IPS DF 4.7 (cell line): ENCODE measurements around the gene PM20D2.

Experiments
- DNase-seq: peaks from one replicate; pipeline ENCODE4 v3.0.0-alpha.2; 2013; ENCODE audit warnings: low spot score; ENCODE audit errors: extremely low read depth

The PM20D2 gene

DNA sequence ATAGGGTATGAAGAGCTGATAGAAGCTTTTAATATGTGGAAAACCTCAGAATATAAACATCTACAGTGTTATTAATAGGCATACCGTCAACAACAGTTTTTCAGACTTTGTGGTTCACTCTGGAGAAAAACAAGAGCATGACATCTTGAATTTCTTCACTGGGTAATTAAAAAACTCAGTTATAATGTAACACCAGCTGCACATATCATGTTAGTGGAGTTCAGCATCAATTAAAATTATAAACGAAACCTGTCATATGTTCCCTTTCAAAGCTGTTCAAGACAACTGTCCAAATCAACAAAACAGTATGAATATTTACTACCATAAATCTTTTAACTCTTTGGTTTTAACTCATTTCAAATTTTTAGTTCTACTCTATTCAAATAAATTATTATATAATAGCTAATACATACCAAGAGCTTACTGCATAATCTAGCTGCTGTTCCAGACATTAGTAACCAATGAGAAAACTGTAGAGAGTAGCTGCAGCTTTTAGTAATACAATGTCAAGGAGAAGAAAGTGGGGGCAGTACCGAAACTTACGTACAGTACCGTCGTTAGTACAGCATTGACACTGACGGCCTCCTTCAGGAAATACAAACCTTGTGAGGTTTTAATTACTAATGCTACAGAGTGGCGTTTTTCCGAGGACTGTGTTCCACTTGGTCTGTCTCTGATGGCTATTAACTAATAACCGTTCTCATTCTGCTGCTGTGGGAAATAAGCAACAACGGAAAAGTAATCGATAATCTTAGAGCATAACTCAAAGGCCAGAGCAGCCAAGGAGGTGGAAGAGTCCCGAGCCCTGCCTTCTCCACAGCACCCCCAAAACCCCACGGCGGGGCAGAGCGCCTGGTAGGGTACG lies 532 bp upstream of the PM20D2 start:
- no peak for DNase-seq

DNA sequence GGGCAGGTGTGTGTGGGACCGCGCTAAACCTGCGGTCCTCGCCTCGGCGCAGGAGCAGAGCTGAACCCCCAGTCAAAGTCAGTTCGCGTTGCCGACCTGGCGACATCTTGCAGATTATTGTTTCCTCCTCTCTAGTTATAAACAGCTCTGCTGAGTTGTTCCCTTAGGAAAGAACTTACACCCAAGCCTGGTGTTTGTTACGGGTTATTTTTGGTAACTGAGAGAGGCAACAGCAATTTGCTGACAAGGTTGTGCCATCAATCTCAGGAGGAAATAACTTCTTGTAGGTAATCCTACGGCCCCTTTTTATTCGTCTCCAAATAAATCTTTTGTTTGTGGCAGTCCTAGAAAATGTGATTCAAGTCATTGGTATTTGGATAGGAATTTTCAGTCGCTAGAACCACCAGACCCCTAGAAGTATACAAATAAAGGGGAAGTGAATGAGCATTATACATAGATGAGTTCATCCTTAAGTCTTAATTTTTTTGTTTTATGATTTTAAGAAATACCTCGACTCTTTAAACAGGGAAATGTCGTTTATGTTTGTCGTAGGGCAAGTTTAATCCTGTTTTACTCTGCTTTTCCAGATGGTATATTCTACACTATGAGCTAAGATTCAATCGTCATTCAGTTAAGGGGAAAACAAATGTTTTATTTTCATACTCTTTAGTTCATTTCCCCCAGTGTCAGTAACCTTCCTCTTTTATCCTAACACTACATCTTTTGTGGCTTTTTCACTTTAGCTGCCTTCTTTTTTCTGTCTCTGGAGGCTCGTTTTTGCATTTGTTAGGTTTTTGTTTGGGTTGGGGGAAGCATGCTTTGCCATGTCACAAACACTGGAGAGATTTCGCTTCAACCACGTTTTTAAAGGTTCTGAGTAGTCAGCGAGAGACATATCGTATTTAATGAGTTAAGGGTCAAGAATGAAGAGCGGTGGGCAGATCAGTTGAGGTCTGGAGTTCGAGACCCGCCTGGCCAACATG lies 1.2 kb downstream of the PM20D2 start:
- no peak for DNase-seq

DNA sequence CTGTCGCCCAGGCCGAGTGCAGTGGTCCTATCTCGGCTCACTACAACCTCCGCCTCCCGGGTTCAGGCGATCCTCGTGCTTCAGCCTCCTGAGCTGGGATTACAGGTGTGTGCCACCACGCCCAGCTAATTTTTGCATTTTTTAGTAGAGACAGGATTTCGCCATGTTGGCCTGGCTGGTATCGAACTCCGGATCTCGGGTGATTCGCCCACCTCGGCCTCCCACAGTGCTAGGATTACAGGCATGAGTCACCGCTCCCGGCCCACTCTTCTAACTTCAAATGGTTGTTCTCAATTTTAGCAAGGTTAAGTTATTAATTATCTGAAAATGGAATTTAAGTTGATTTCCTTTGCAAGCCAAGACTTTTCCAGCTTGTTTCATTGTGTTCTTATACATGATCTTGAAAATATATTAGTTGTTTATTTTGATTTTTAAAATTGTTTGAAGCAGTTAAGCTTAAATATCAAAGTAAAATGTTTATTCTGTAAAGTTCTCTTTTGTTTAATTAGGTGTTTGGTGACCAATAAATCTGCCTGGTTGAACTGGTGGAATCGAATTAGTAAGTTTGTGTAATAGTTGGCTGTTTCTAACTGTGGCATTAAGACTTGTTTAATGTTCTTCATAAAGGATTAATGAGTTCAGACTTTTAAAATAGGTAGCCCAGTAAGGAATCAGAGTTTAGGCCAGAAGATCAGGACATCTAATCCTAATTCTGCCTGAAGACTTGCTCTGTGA lies 2.3 kb downstream of the PM20D2 start:
- no peak for DNase-seq

DNA sequence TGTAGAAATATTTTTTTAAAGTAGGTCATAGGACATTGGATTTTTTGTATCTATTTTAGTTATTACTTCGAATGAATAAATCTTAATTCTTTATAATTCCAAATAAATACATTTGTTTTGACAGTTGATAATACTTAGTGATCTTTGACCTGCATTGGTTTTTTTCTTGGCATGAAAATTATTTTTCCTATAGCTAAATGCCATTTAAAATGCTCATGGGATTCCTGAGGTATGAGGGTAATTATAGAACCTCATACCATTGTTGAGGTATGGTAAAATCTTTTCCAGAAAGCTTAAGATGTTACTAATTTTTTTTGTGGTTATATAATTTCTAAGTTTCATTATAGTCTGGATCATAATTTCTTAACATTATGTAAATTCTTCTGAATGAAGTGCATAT lies 8.3 kb downstream of the PM20D2 start:
- no peak for DNase-seq

DNA sequence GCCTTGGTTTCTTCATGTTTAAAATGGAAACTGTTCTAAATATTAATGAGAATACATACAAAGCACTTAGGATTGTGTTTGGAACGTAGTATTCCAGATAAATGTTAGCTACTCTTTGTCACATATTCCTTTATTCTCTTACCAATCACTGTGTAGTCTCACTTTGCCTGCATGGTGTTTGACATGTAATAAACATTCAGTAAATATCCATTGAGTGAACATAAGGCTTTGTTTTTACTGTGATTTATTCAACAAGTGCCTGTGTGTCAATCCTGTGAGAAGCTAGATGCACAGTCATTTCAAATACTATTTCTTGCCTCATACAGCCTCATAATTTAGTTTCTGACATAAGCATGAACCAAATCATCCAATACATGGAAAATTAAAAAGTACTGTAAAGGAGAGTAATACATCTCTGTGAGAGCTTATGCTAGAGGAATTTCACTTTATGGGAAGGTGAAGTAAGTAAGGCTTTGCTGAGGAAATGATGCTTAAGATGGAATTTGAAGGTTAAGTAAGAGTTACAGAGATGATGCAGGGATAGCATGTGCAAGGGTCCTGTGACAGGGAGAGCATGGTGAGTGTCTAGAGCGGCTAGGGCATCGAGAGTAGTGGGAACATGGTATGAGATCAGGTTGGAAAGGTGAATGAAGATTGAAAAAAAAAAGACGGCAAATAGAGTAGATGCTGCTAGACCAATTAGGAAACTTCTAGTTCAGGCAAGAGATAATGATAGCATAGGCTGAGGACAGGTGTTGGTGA lies 14.7 kb downstream of the PM20D2 start:
- DNase-seq: no peak

DNA sequence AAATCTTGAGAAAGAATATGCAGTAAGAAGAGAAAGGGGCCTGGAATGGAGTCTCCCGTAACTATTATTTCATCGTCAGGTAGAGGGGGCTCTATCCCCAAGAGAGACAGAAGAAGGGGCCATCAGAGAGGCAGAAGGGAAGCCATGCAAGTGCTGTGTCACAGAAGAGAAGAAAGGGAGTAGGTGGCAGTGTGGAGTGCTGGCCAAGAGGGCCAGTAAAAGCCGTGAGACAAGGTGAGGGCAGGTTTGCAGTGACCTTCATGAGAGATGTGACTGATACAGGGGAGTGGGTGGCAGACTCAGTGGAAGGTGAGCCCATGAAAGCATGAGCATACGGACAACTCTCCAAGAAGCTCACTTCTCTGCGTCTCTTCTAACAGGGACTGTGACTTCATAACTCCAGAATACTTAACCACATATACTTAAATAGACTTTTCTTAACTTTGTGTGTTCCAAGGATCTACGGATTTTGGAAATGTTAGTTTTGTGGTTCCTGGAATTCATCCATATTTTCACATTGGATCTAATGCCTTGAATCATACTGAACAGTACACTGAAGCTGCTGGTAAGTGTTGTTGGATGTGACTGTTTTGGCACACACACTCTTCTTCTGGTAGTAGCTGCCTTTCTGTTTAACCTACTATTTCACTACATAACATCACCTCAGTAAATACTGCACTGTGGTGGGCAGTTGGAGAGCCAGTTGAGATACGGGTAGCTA lies 15.6 kb downstream of the PM20D2 start:
- no peak for DNase-seq

DNA sequence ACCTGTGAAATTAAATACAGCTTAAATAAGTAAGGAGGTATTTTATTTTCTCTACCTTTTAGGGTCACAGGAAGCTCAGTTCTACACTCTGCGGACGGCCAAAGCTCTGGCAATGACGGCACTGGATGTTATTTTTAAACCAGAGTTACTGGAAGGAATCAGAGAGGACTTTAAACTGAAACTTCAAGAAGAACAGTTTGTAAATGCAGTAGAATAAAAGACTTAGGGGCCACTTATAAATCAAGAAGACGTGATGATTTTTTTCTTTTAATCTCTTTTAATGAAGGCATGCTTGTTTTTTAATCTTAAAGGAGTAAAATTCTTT lies 16.2 kb downstream of the PM20D2 start:
- no peak for DNase-seq

DNA sequence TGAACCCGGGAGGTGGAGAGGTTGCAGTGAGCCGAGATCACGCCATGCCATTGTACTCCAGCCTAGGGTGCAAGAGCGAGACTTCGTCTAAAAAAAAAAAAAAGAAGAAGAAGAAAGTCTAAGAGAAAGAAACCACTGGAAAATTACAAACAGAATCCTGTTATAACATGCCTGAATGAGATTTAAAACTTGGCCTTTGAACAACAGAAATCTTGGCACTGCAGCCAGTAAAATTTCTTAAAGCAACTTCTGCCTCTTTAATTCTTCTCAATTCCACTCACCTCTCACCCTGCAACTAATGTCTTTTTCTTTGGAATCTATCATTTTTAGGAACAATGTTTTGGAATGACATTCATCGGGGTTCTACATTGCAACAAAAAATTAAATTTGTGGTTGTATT lies 26.3 kb downstream of the PM20D2 start:
- no peak for DNase-seq

DNA sequence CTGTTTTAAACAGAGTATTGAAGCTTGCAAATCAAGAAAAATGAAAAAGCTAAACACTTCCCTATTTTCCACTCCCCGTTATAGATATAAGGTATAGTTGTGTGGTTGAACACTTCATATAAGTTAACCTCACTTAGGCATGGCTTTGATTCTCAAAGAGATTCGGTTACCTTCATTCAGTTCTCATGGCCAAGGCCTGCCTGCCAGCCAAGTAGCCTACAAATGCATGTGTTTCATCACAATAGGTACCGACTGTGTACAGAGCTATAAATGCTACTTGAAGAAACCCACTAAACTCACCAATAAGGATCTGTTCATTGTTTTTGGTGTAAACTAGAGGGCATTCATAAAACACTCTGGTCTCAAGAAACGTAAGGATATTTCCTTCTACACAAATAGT lies 27.8 kb downstream of the PM20D2 start:
- DNase-seq: no peak

DNA sequence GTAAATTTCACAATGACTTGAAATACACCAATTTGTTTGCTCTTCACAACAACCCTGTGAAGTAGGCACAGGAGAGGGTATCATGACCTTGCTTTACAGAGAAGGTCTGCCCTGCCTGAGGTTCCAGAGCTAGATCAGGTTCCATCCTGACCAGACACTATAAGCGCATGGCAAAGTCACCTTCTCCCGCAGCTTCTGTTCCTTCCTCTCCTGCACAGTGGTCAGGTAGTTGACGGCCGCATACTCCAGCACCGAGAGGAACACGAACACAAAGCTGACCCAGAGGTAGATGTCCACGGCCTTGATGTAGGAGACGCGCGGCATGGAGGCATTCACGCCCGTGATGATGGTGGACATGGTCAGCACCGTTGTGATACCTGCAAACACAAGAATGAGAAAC lies 34.3 kb downstream of the PM20D2 start:
- DNase-seq: no peak

DNA sequence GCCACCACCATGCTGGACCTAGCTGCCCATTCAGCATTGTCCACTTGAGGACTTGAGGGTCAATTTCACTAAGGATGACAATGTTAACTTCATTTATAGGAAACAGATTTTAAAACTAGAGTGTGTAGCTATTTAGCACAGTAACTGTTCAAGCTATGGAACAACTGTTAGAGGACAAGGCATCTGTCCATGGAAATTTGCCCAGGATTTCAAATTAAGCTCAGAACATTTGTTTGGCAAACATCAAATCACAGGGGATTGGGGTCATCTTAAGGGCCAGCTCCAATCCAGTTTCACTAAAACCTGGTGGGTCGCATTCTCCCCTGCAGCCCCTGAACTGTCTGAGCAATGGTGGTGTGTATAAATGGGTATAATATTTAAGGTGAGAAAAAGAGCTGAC lies 35.1 kb downstream of the PM20D2 start:
- no peak for DNase-seq

DNA sequence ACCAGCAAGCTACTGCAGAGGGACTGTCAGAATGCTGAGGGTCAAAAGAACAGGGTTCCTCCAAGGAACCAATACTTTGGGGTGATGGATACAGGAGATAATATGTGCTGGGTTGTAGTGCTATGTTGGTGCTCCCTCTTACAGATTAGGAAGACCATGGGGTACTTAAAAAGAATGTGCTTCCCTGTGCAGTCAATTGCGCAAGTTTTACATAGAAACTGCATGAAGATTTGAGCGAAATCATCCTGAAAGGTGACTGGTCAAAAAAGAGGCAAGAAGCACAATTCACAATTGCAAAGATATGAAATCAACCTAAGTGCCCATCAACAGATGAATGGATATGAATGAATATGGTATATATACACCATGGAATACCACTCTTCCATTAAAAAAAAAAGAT lies 37.4 kb downstream of the PM20D2 start:
- no peak for DNase-seq

DNA sequence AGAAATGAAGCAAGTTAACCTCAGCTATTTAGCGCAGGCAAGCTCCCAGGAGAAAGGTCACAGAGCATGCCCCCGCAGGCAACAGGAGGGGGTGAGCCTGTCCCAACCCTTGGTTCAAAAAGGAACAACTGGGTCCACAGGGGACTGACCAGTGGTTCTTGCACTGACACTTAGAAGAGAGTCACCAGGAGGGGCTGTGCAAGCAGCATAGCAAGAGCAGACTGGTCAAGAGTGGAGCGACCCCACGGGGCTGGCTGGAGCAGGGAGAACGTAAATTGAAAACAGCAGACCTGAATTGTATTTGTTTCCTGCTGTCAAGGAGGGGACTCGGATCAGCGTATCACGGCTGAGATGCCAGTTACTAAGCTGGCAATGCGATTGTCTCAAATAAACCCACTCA lies 38.5 kb downstream of the PM20D2 start:
- DNase-seq: no peak

DNA sequence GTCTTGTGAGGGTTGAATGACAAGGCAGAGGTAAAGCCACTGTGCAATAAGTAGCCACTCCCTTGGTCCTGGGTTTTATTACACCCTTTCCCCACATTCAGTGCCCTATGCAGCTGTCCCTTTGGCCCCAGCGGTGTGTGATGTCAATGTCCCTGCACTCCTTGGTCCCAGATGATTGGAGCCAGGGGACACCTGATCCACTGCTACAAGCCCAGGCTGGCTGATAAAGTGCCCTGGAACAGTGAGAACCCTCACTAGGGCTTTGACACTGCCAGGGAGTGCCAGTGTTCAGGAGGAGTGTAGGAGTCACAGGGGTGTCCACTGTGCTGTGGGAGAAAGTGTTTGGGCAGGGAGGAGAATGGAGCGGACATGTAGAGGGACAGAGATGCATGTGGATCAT lies 40.9 kb downstream of the PM20D2 start:
- no peak for DNase-seq

DNA sequence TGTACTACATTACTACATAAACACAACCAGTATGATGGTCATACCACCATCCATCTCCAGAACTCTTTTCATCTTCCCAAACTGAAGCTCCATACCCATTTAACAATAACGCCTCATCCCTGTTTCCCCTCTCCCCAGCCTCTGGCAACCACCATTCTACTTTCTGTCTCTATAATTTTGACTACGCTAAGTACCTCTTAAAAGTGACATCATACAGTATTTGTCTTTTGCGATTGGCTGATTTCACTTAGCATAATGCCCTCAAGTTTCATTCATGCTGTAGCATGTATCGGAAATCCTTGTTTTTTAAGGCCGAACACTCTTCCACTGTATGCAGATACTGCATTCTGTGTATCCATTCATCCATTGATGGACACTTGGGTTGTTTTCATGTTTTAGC lies 41.6 kb downstream of the PM20D2 start:
- DNase-seq: no peak

DNA sequence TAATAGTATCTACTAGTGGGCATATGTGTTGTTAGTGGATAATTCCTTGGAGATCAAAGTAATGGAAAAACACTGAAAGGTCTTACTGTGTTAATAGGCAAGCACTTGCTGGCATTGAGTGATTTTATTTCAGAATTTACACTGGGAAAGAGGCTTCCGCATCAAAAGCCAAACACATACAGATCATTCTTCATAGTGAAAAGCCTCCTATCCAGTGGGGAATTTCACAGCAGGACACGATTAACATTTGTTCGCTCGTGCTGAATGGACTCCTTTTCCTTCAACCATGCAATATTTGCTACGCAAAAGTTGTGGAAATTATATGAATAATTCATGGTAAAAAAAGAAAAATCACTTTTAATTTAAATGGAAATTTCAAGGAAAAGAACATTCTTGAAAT lies 44.9 kb downstream of the PM20D2 start:
- no peak for DNase-seq

DNA sequence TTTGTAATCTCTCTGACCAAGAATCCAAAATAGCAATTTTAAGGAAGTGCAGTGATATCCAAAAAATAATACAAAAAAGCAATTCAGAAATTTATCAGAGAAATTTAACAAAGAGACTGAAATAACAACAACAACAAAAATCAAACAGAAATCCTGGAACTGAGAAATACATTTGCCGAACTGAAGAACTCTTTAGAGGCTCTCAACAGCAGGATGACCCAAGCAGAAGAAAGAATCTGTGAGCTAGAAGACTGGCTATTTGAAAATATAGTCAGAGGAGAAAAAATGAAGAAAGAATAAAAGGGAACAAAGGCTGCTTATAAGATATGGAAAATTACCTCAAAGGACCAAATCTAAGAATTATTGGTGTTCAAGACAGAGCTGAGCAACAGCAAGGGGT lies 48.7 kb downstream of the PM20D2 start:
- DNase-seq: no peak

DNA sequence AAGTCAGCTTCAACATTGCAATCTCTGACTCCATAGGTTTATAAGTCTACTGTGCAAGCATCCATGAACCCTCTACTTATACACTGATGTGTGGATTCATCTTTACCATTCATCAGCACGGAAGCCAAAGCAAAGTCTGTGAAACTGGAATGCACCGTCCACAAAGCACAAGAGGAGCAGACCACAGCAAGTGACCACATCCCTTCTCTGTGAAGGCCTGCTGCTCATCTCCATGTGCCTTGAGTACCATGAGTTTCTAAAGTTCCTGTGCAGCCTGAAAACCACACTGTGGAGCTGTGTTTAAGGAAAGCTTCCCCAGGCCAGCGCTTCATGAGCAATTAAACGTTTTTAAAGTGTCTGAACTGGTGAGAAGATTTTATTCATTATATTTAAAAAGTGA lies 51.3 kb downstream of the PM20D2 start:
- DNase-seq: no peak

DNA sequence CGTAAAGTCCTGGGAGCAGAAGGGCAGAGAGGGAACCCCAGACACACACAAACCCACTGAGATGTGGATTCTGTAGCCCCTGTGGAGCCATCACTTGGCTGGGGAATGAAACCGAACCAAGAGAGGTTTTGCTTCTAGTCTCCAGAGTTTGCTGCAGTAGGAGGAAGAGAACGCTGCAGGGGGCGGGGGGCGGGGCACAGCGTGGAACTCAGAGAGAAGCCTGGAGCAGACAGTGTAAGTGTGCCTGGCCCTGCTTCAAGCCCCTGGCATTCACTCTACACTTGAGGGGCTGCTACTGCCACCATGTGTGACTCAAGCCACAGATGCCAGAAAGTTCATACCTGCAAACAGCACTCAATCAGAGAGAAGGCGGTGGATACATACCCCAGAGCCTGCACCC lies 52.4 kb downstream of the PM20D2 start:
- DNase-seq: no peak

DNA sequence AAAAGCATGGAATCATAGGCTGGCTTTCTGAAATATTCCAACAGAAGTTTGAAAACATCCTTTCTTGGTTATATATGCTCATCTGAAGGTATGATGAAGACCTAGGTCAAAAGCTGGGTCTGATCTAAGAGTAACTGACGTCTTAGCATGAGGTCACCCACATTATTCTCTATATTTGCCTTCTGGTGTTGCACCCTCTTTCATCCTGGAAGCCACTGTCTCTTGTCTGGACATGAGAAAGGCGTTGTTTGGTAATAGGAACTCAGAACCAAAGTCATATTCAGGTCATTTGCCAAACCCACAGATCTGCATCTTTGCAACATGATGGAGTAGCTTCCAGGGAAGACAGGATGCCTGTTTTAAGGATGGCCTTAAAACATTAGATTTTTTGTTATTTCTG lies 53.7 kb downstream of the PM20D2 start:
- no peak for DNase-seq
